GM23248 (cell line): ENCODE measurements around the gene IL31. TPM values are rescaled to one million over a fixed set of nuclear protein-coding genes. Genes with fewer than 3 reads are reported as not detected.

Source experiments
- DNase-seq: peaks from one replicate; pipeline ENCODE4 v3.0.0-alpha.2; 2015
- H2AFZ ChIP-seq: fragments of 200-600 bp; sonication (generic); 2 replicates; pipeline ENCODE4 v1.6.1; 2016; ENCODE audit warnings: antibody characterized with exemption
- H3F3A ChIP-seq: fragments of 200-600 bp; sonication (generic); 2 replicates; pipeline ENCODE4 v1.6.1; 2016; ENCODE audit warnings: mild to moderate bottlenecking, antibody characterized with exemption, mixed run types; ENCODE audit not compliant: insufficient read depth
- H3K27ac ChIP-seq: fragments of 200-600 bp; sonication (generic); 2 replicates; pipeline ENCODE4 v1.5.1; 2016; ENCODE audit warnings: mild to moderate bottlenecking
- H3K27me3 ChIP-seq: fragments of 200-600 bp; sonication (generic); replicated peaks from 2 replicates; pipeline ENCODE4 v1.6.1; 2016; ENCODE audit warnings: mild to moderate bottlenecking; ENCODE audit not compliant: insufficient read depth
- H3K36me3 ChIP-seq: fragments of 200-600 bp; sonication (generic); 2 replicates; pipeline ENCODE4 v1.6.1; 2016; ENCODE audit warnings: low read depth, mild to moderate bottlenecking
- H3K4me1 ChIP-seq: fragments of 200-600 bp; sonication (generic); 2 replicates; pipeline ENCODE4 v1.6.1; 2016; ENCODE audit warnings: mild to moderate bottlenecking; ENCODE audit not compliant: insufficient read depth
- H3K4me2 ChIP-seq: fragments of 200-600 bp; sonication (generic); one replicate; pipeline ENCODE4 v1.6.1; 2016; ENCODE audit warnings: mild to moderate bottlenecking; ENCODE audit not compliant: unreplicated experiment
- H3K4me3 ChIP-seq: fragments of 200-600 bp; sonication (generic); 2 replicates; pipeline ENCODE4 v1.5.1; 2016; ENCODE audit warnings: mild to moderate bottlenecking
- H3K79me2 ChIP-seq: fragments of 200-600 bp; sonication (generic); 2 replicates; pipeline ENCODE4 v1.6.1; 2016; ENCODE audit warnings: mild to moderate bottlenecking; ENCODE audit not compliant: insufficient read depth
- H3K9ac ChIP-seq: fragments of 200-600 bp; sonication (generic); 2 replicates; pipeline ENCODE4 v1.6.1; 2016; ENCODE audit warnings: mild to moderate bottlenecking
- H3K9me2 ChIP-seq: fragments of 200-600 bp; sonication (generic); 2 replicates; pipeline ENCODE4 v1.6.1; 2016; ENCODE audit warnings: mixed run types, mild to moderate bottlenecking, moderate library complexity; ENCODE audit not compliant: insufficient read depth
- H3K9me3 ChIP-seq: fragments of 200-600 bp; sonication (generic); one replicate; pipeline ENCODE4 v1.6.1; 2017; ENCODE audit warnings: low read depth
- H4K20me1 ChIP-seq: fragments of 200-600 bp; sonication (generic); 2 replicates; pipeline ENCODE4 v1.6.0; 2016; ENCODE audit not compliant: insufficient read depth
- EZH2 ChIP-seq: fragments of 200-600 bp; sonication (generic); IDR thresholded peaks from 2 replicates; pipeline ENCODE4 v1.6.1; 2018; ENCODE audit warnings: antibody characterized with exemption, mild to moderate bottlenecking; ENCODE audit not compliant: insufficient read depth, poor library complexity, severe bottlenecking
- EZH2phosphoT487 ChIP-seq: fragments of 200-600 bp; sonication (generic); IDR thresholded peaks from 2 replicates; pipeline ENCODE4 v1.6.1; 2018; ENCODE audit warnings: antibody characterized with exemption, moderate library complexity, mild to moderate bottlenecking, low read depth; ENCODE audit not compliant: insufficient read depth
- WGBS, 2 experiments: methylation state at CpG; one replicate each; pipeline ENCODE4 v1.1.6; 2015 to 2017; ENCODE audit warnings: low lambda C conversion rate in 2 of 2, low coverage in 1 of 2; ENCODE audit errors: missing lambda C conversion rate in 2 of 2; 5-methylcytosine and 5-hydroxymethylcytosine counted together
- in situ Hi-C: fragments of 300-500 bp; cut with MboI; formaldehyde crosslinking; loops from 2 replicates; pipeline ENCODE4 v1.15.0; 2020
- polyA plus RNA-seq: library from polyadenylated mRNA; unstranded; fragments of >200 nt; fragmentation: Nextera tagmentation; extraction: Ambion mirVana; gene quantifications from 2 replicates; pipeline ENCODE4 v1.2.1, GENCODE V29; 2016
- total RNA-seq: library from RNA; depleted of rRNA; stranded (reverse); fragments of >200 nt; shearing (Covaris generic); gene quantifications from 2 replicates; pipeline ENCODE4 v1.2.3, GENCODE V29; 2014

IL31 gene
- total and polyA plus RNA-seq, 2 experiments from 2014 or later = not detected

- Histone ChIP-seq H4K20me1 (no peaks in the 10 kb centered on the region), H3K9me2 (no peaks in the 10 kb centered on the region), H3F3A (no peaks in the 10 kb centered on the region), H2AFZ (no peak overlapping the region), H3K9me3 (no peaks in the 10 kb centered on the region), H3K4me1 (no peaks in the 10 kb centered on the region), H3K4me3 (no peak overlapping the region), H3K4me2 (no peak overlapping the region), H3K9ac (no peak overlapping the region), H3K27me3 (no peaks in the 10 kb centered on the region), H3K79me2 (no peaks in the 10 kb centered on the region), H3K36me3 (no peaks in the 10 kb centered on the region), H3K27ac (no peak overlapping the region)
- TF ChIP-seq EZH2 = no peak
- TF ChIP-seq EZH2phosphoT487 = no peak
- in situ Hi-C loops = no loop called here
- 63 to 69% methylated on average over 6 of the region's 6 CpGs for WGBS, 2 experiments
- DNase-seq = peak; percentile 14
Observed at GRCh38 chr12:122148657-122149056, 25.4 kb downstream of the IL31 start.

GRCh38 chr12:122147514-122148290, 26.3 kb downstream of the IL31 start:
- in situ Hi-C loops = no loop called here
- no peak overlapping the region for H3K4me2 ChIP-seq
- H3K4me1 ChIP-seq = no peaks in the 10 kb centered on the region
- 75 to 76% methylated on average over 21 of the region's 21 CpGs for WGBS, 2 experiments
- H3K9ac ChIP-seq = no peak overlapping the region
- no peaks in the 10 kb centered on the region for H3K36me3 ChIP-seq
- no peak overlapping the region for H3K27ac ChIP-seq
- H3K9me3 ChIP-seq = no peaks in the 10 kb centered on the region
- no peaks in the 10 kb centered on the region for H3F3A ChIP-seq
- H3K4me3 ChIP-seq = no peak overlapping the region
- H4K20me1 ChIP-seq = no peaks in the 10 kb centered on the region
- no peaks in the 10 kb centered on the region for H3K79me2 ChIP-seq
- H3K9me2 ChIP-seq = no peaks in the 10 kb centered on the region
- no peaks in the 10 kb centered on the region for H3K27me3 ChIP-seq
- TF ChIP-seq EZH2phosphoT487 (no peak), EZH2 (no peak)
- H2AFZ ChIP-seq = no peak overlapping the region
- no peak for DNase-seq

- Histone ChIP-seq H3K9me3 (no peaks in the 10 kb centered on the region), H3K27ac (no peak overlapping the region), H3K27me3 (no peaks in the 10 kb centered on the region), H3K4me2 (no peak overlapping the region), H3K9me2 (no peaks in the 10 kb centered on the region), H3K79me2 (no peaks in the 10 kb centered on the region), H3K36me3 (no peaks in the 10 kb centered on the region), H4K20me1 (no peaks in the 10 kb centered on the region), H2AFZ (no peak overlapping the region), H3K4me3 (no peak overlapping the region), H3F3A (no peaks in the 10 kb centered on the region), H3K9ac (no peak overlapping the region), H3K4me1 (no peaks in the 10 kb centered on the region)
- in situ Hi-C loops = no loop called here
- 89 to 90% methylated on average over 20 to 23 of the region's 23 CpGs for WGBS, 2 experiments
- DNase-seq = no peak
- TF ChIP-seq EZH2 (no peak), EZH2phosphoT487 (no peak)
Observed at GRCh38 chr12:122145505-122146330, 28.3 kb downstream of the IL31 start.

GRCh38 chr12:122144885-122145284, 29.1 kb downstream of the IL31 start:
- 92 to 100% methylated on average over 11 to 12 of the region's 12 CpGs for WGBS, 2 experiments
- H4K20me1 ChIP-seq = no peaks in the 10 kb centered on the region
- TF ChIP-seq EZH2phosphoT487 (no peak), EZH2 (no peak)
- no peaks in the 10 kb centered on the region for H3K36me3 ChIP-seq
- no peak overlapping the region for H3K4me2 ChIP-seq
- H3K79me2 ChIP-seq = no peaks in the 10 kb centered on the region
- no peak overlapping the region for H2AFZ ChIP-seq
- H3K4me1 ChIP-seq = no peaks in the 10 kb centered on the region
- no peaks in the 10 kb centered on the region for H3K9me3 ChIP-seq
- no peak for DNase-seq
- no peaks in the 10 kb centered on the region for H3K9me2 ChIP-seq
- H3K27ac ChIP-seq = no peak overlapping the region
- H3K9ac ChIP-seq = no peak overlapping the region
- in situ Hi-C loops = no loop called here
- H3K4me3 ChIP-seq = no peak overlapping the region
- no peaks in the 10 kb centered on the region for H3K27me3 ChIP-seq
- no peaks in the 10 kb centered on the region for H3F3A ChIP-seq
